ENCODE measurements around the gene SPARC.
"Not testable (repeated sequence)": the region's sequence is repeated elsewhere in the genome, so short reads cannot be mapped to it uniquely, and the experiment has no call there.

The SPARC gene

DNA sequence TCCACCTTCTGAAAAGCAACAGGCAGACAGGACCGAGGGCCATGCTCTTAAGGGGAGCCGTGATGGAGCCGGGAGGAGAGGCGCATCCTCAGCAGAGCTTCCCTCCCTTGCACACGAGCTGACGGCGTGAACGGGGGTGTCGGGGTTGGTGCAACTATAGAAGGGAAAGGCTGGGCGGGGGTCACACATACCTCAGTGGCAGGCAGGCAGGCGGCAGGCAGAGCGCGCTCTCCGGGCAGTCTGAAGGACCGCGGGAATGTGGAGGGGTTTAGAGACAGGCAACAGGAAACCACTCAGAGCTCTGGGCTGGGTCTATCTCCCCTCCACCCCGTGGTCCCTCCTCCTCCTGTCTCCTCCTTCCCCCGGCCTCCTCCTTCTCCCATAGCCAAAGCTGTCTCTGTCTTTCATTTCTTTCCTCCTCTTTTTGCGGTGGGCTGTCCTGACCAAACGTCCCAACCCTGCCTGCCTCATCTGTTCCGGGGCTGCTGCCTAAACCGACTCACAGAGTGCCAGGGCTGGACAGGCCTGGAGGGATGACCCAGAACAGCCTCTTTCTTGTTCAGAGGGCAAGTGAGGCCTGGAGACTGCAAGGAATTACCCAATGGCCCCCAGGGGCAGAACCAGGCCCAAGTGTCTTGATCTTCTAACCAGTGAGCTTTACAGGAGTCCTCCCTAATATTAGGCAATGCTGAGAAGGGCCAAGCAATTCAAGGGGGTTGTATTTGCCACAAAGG is at the start of gene SPARC:
SPARC (minus strand) TSS at position 242 of the 734 bp plus-strand sequence. CDS start 10,727 bp downstream, outside the sequence.
- H3K4me1 ChIP-seq: peaks cover 14% of the 10 kb centered on the region
- no peaks in the 10 kb centered on the region for H4K20me1 ChIP-seq
- no peaks in the 10 kb centered on the region for H3K9me3 ChIP-seq
- 0 out of 2 replicates have a peak within 1 kb of the TSS, but pooled peaks have one; percentile 20 for H3K27ac ChIP-seq
- peak within 1 kb of the TSS; percentile 80 for H3K4me2 ChIP-seq
- H3K4me3 ChIP-seq: peak within 1 kb of the TSS; percentile 57
- no peaks in the 10 kb centered on the region for H3K27me3 ChIP-seq
- H3K36me3 ChIP-seq: no peaks in the 10 kb centered on the region
- no peak for TF ChIP-seq Cebpa-rat (IDR thresholded peaks at IDR 0.05)
- peak within 1 kb of the TSS; percentile 21; the same call in 1 of the 2 replicates for H3K9ac ChIP-seq

DNA sequence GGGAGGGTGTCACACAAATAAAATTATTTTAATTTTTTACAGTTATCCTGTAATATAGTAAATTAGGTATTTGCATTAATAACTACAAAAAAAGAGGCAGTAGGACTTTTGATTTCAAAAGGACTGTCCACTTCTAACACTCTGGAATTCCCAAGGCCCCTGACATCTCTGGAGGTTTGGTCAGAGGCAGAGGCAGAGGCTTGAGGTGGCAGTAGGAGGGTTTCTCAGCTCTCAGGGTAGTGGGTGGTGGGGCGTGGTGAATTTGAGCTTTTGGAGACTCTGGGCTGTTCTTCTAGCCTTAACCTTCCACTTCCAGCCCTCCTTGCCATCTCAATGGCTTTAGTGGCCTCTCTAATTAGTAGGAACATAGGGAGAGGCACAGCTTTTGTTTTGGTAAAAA is 48.9 kb upstream of the SPARC start:
- Histone ChIP-seq H3K27ac (no peak overlapping the region), H4K20me1 (no peaks in the 10 kb centered on the region), H3K9ac (no peak overlapping the region), H3K4me3 (no peak overlapping the region), H3K4me1 (no peaks in the 10 kb centered on the region), H3K27me3 (no peaks in the 10 kb centered on the region), H3K36me3 (peaks cover 22% of the 10 kb centered on the region; the same call in 1 of the 2 replicates), H3K9me3 (peaks cover 3% of the 10 kb centered on the region), H3K4me2 (no peak overlapping the region)
- TF ChIP-seq Cebpa-rat (IDR thresholded peaks at IDR 0.05): no peak

GRCh38 chr5:151734064-151734408 is 47.3 kb upstream of the SPARC start:
- no peak overlapping the region for H3K27ac ChIP-seq
- no peaks in the 10 kb centered on the region for H3K27me3 ChIP-seq
- no peak for TF ChIP-seq Cebpa-rat (IDR thresholded peaks at IDR 0.05)
- H4K20me1 ChIP-seq: no peaks in the 10 kb centered on the region
- H3K4me2 ChIP-seq: no peak overlapping the region
- H3K4me1 ChIP-seq: no peaks in the 10 kb centered on the region
- peaks cover 36% of the 10 kb centered on the region for H3K36me3 ChIP-seq
- H3K4me3 ChIP-seq: no peak overlapping the region
- no peak overlapping the region for H3K9ac ChIP-seq
- H3K9me3 ChIP-seq: peaks cover 19% of the 10 kb centered on the region

GRCh38 chr5:151733358-151734063 is 46.8 kb upstream of the SPARC start:
- Histone ChIP-seq H3K27me3 (no peaks in the 10 kb centered on the region), H3K4me2 (no peak overlapping the region), H3K9me3 (peaks cover 25% of the 10 kb centered on the region), H4K20me1 (no peaks in the 10 kb centered on the region), H3K4me1 (no peaks in the 10 kb centered on the region), H3K27ac (no peak overlapping the region), H3K36me3 (peaks cover 35% of the 10 kb centered on the region), H3K4me3 (no peak overlapping the region), H3K9ac (no peak overlapping the region)
- no peak for TF ChIP-seq Cebpa-rat (IDR thresholded peaks at IDR 0.05)

DNA sequence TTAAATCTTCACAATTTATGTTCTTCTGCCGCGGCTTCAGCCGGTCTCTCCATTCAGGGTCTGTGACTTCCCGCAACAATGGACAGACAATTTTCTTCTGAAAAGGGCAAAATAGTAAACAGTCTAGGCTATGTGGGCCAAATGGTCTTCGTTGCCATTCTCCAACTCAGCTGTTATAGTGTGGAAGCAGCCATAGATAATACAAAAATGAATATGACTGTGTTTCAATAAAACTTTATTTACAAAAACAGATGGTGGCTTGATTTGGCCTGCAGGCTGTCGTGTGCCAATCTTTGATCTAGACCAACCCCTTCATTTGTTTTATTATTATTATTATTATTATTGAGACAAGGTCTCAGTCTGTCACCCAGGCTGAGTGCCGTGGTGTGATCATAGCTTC is 43.7 kb upstream of the SPARC start:
- no peak for TF ChIP-seq Cebpa-rat (IDR thresholded peaks at IDR 0.05)
- Histone ChIP-seq H4K20me1 (no peaks in the 10 kb centered on the region), H3K9me3 (peaks cover 27% of the 10 kb centered on the region), H3K27me3 (no peaks in the 10 kb centered on the region), H3K27ac (no peak overlapping the region), H3K4me2 (no peak overlapping the region), H3K36me3 (peaks cover 30% of the 10 kb centered on the region), H3K4me3 (no peak overlapping the region), H3K9ac (no peak overlapping the region), H3K4me1 (no peaks in the 10 kb centered on the region)

GRCh38 chr5:151729597-151729996 is 42.9 kb upstream of the SPARC start:
- not testable (repeated sequence) for H3K27me3 ChIP-seq, H3K9ac ChIP-seq, H3K4me2 ChIP-seq, H3K4me3 ChIP-seq, H4K20me1 ChIP-seq, H3K27ac ChIP-seq, H3K4me1 ChIP-seq
- Histone ChIP-seq H3K9me3 (peaks cover 27% of the 10 kb centered on the region), H3K36me3 (peaks cover 30% of the 10 kb centered on the region)

GRCh38 chr5:151724360-151724759 is 37.6 kb upstream of the SPARC start:
- Histone ChIP-seq H3K36me3 (0 out of 2 replicates have a peak, but pooled peaks cover under 1% of the 10 kb centered on the region), H3K4me3 (no peak overlapping the region), H3K27me3 (no peaks in the 10 kb centered on the region), H3K27ac (no peak overlapping the region), H3K9me3 (peaks cover 11% of the 10 kb centered on the region), H3K9ac (no peak overlapping the region), H3K4me1 (peaks cover 8% of the 10 kb centered on the region; the same call in 1 of the 2 replicates), H4K20me1 (no peaks in the 10 kb centered on the region), H3K4me2 (no peak overlapping the region)
- no peak for TF ChIP-seq Cebpa-rat (IDR thresholded peaks at IDR 0.05)

DNA sequence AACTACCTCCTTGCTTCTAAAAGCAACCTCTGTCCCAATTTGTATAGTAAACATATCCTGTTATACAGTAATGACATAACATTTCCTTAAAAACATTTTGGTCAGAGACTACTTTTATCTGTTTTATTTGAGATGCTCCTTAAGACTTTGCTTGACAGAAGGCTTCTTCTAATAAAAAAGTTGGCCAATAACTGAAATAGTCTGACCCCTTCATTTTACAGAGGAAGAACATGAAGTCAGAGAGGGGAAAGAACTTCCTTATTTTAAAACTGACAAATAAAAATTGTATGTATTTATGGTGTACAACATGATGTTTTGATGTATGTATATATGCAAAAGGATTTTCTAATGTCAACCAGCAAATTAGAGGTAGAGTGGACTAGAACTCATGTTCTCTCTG is 35.8 kb upstream of the SPARC start:
- no peak overlapping the region for H3K9ac ChIP-seq
- no peak overlapping the region for H3K4me3 ChIP-seq
- H3K36me3 ChIP-seq: no peaks in the 10 kb centered on the region
- no peaks in the 10 kb centered on the region for H4K20me1 ChIP-seq
- TF ChIP-seq Cebpa-rat (IDR thresholded peaks at IDR 0.05): no peak
- no peak overlapping the region for H3K4me2 ChIP-seq
- peaks cover 8% of the 10 kb centered on the region; the same call in 1 of the 2 replicates for H3K4me1 ChIP-seq
- H3K9me3 ChIP-seq: no peaks in the 10 kb centered on the region
- H3K27ac ChIP-seq: no peak overlapping the region
- H3K27me3 ChIP-seq: no peaks in the 10 kb centered on the region

DNA sequence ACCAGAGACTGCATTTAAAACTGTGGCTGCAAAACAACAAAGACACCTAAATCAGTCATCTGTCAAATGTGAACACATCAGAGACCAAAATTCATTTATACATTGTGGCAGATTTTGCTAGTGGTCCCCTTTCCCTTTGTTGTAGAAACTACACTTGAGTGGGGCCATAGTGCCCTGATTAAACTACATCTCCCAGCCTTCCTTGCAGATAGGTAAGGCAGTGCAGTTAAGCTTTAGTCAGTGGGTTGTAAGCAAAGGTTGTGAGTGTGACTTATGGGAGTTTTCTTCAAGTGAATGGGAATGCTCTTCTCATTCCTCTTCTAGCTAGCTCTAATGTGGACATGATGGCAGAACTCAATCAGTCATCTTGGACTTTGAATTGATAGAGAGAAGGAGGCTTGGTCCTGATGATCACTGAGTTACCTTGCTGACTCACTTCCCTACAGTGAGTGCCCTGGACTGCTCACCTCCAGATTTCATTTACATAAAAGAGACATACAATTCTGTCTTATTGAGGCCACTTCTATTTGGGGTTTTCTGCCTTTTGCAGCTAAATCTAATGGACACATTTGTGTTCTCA is 35.2 kb upstream of the SPARC start:
- Histone ChIP-seq H3K9me3 (no peaks in the 10 kb centered on the region), H3K4me2 (no peak overlapping the region), H3K4me1 (peaks cover 8% of the 10 kb centered on the region; the same call in 1 of the 2 replicates), H3K9ac (no peak overlapping the region), H3K36me3 (no peaks in the 10 kb centered on the region), H3K27ac (no peak overlapping the region), H3K4me3 (no peak overlapping the region), H4K20me1 (no peaks in the 10 kb centered on the region), H3K27me3 (no peaks in the 10 kb centered on the region)
- TF ChIP-seq Cebpa-rat (IDR thresholded peaks at IDR 0.05): no peak

DNA sequence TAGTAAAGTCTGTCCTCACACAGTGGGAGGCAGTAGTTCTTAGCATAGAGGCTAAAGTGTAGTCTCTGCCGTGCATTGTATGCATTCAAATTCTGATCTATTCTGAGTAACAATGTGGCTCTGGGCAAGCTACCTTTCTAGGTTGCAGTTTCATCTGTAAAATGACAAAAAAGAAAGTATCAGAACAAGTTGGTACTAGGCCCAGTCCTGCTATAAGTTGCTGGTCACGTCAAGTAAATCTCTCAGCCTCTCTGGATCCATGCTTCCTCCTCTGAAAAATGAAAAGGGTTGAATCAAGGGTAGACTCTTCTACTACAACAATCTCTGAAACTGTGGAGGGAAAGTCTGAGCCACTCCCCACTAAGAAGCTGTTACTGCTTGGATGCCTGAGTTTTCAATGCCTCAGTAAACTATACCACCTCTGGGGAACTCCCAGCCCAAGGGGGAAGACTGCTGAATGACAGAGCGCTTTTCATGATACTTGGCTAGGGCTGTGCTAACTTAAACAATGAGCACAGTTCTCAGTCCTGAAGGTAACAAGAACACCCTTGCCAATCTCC is 34.5 kb upstream of the SPARC start:
- no peaks in the 10 kb centered on the region for H3K9me3 ChIP-seq
- no peaks in the 10 kb centered on the region for H3K36me3 ChIP-seq
- H3K27me3 ChIP-seq: no peaks in the 10 kb centered on the region
- no peak overlapping the region for H3K4me2 ChIP-seq
- no peak overlapping the region for H3K4me3 ChIP-seq
- H3K9ac ChIP-seq: no peak overlapping the region
- no peak for TF ChIP-seq Cebpa-rat (IDR thresholded peaks at IDR 0.05)
- no peak overlapping the region for H3K27ac ChIP-seq
- no peaks in the 10 kb centered on the region for H4K20me1 ChIP-seq
- H3K4me1 ChIP-seq: peaks cover 8% of the 10 kb centered on the region; the same call in 1 of the 2 replicates
